Sigmoid colon (tissue), 7 donors: Measurements from ENCODE around the gene COL8A1. TPM values are rescaled to one million over a fixed set of nuclear protein-coding genes. Genes with fewer than 3 reads are reported as not detected.

Experiments used
- DNase-seq: peaks from one replicate; pipeline ENCODE4 v3.0.0-alpha.2; 2019
- H3K27ac ChIP-seq, 4 donors: fragments of 200-600 bp; sonication (generic); one replicate each; pipeline ENCODE4 v1.5.1; 2016 to 2019; ENCODE audit warnings: mild to moderate bottlenecking in 1 of 4
- H3K27me3 ChIP-seq, 3 donors: fragments of 200-600 bp; sonication (generic); one replicate each; pipeline ENCODE4 v1.5.1; 2019; ENCODE audit warnings: mild to moderate bottlenecking in 1 of 3
- H3K36me3 ChIP-seq, 4 donors: fragments of 200-600 bp; sonication (generic); one replicate each; pipeline ENCODE4 v1.5.1; 2016 to 2019
- H3K4me1 ChIP-seq, 4 donors: fragments of 200-600 bp; sonication (generic); one replicate each; pipeline ENCODE4 v1.5.1; 2017 to 2019
- H3K4me3 ChIP-seq, 4 donors: fragments of 200-600 bp; sonication (generic); one replicate each; pipeline ENCODE4 v1.5.1; 2017 to 2019; ENCODE audit warnings: mild to moderate bottlenecking in 2 of 4, moderate library complexity in 1 of 4
- H3K9me3 ChIP-seq, 4 donors: fragments of 200-600 bp in 3 of 4; sonication (generic) in 3 of 4; one replicate each; pipeline versions ENCODE4 v1.5.1 to v1.6.1; 2013 to 2019
- EP300 ChIP-seq, 4 donors: sonication (generic); formaldehyde crosslinking; IDR thresholded peaks; one replicate each; pipeline ENCODE4 v1.6.1; 2017; ENCODE audit warnings: antibody characterized with exemption in 4 of 4
- POLR2A ChIP-seq, 2 donors: fragments of 450-650 bp; IDR thresholded peaks; one replicate each; pipeline ENCODE4 v1.6.1; 2016; ENCODE audit warnings: antibody characterized with exemption in 2 of 2, mild to moderate bottlenecking in 2 of 2, moderate library complexity in 2 of 2
- POLR2AphosphoS5 ChIP-seq, 4 donors: sonication (generic); formaldehyde crosslinking; IDR thresholded peaks; one replicate each; pipeline ENCODE4 v1.6.1; 2017; ENCODE audit warnings: antibody characterized with exemption in 4 of 4
- WGBS, 2 donors: extraction: QIAGEN DNeasy Blood & Tissue Kit; methylation state at CpG; one replicate each; pipeline ENCODE4 v1.1.7; 2013; 5-methylcytosine and 5-hydroxymethylcytosine counted together
- intact Hi-C: fragments of 100-400 bp; cut with DNase I; formaldehyde crosslinking; loops from one replicate; pipeline ENCODE4 v1.15.1; 2023
- polyA plus RNA-seq, 3 donors: library from polyadenylated mRNA; stranded (reverse); fragments of 200-250 nt; gene quantifications; one replicate each; pipeline ENCODE4 v1.2.3, GENCODE V29; 2013
- total RNA-seq, 4 donors: library from RNA; depleted of rRNA; stranded (reverse); fragments of >200 nt; gene quantifications; one replicate each; pipeline ENCODE4 v1.1.0, GENCODE V29; 2016
- TF ChIP-seq, protein P1 (sequence below), 4 experiments: fragments of 450-650 bp in 3 of 4; fragments of 200-600 bp in 1 of 4; IDR thresholded peaks; one replicate each; pipeline ENCODE4 v1.5.1; 2016 to 2019; ENCODE audit warnings: antibody characterized with exemption in 4 of 4, mild to moderate bottlenecking in 3 of 4, moderate library complexity in 2 of 4
- donor health status: healthy with polysubstance abuse.
- donor health status: Bipolar disorder and iron deficiency.
- donor health status: healthy.

Gene COL8A1
- total and polyA plus RNA-seq, 7 donors: 0.23 to 39.6 (median 15.3) TPM

DNA sequence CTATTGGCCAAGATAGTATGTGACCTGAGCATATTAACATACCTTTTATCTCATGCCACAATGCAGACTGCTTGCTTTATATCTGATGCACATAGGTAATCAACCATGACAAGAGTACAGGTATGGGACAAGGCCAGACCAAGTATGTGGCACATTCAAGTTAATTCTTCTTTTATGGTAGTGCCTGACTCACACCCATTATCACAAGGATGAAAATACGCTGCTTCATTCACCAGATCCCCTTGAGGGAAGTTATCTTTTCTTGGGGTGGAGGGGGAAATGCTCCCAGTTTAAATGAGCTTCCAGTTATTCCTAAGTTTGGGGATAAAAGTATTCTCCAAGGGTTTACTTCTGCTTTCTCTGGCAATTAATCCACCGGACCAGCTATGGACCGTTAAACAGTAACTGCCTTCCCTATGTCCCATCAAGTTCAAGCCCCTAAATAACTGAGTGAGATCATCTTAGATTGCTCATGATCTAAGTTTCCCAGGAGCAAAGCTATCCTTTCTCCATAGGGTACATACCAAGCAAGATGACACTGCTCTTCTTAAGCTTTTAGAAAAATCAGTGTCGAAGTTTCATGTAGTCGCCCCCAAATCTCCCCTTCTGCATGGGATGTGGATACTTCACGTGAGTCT lies 1.9 kb downstream of the COL8A1 start:
- no peaks in the 10 kb centered on the region for H3K9me3 ChIP-seq
- peaks cover 0 to 25% (median 15%) of the 10 kb centered on the region in 4 donors for H3K4me1 ChIP-seq
- no peak for TF ChIP-seq POLR2AphosphoS5 (IDR thresholded peaks at IDR 0.05)
- TF ChIP-seq, protein P1, sequence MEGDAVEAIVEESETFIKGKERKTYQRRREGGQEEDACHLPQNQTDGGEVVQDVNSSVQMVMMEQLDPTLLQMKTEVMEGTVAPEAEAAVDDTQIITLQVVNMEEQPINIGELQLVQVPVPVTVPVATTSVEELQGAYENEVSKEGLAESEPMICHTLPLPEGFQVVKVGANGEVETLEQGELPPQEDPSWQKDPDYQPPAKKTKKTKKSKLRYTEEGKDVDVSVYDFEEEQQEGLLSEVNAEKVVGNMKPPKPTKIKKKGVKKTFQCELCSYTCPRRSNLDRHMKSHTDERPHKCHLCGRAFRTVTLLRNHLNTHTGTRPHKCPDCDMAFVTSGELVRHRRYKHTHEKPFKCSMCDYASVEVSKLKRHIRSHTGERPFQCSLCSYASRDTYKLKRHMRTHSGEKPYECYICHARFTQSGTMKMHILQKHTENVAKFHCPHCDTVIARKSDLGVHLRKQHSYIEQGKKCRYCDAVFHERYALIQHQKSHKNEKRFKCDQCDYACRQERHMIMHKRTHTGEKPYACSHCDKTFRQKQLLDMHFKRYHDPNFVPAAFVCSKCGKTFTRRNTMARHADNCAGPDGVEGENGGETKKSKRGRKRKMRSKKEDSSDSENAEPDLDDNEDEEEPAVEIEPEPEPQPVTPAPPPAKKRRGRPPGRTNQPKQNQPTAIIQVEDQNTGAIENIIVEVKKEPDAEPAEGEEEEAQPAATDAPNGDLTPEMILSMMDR (IDR thresholded peaks at IDR 0.05): no peak
- TF ChIP-seq EP300 (IDR thresholded peaks at IDR 0.05): no peak
- TF ChIP-seq POLR2A (IDR thresholded peaks at IDR 0.05): no peak
- intact Hi-C loops: loop anchor here (5.0 kb wide), 1 partner anchor 37 kb away; no protein-coding TSS in a partner anchor
- H3K27ac ChIP-seq: peak overlapping the region in 3 of 4 donors; percentile 56 to 91 (median 87)
- 85 to 89% methylated on average over 6 of the region's 6 CpGs for WGBS, 2 donors
- peak overlapping the region in 1 of 4 donors; percentile 67 for H3K4me3 ChIP-seq
- no peaks in the 10 kb centered on the region for H3K36me3 ChIP-seq
- H3K27me3 ChIP-seq: no peaks in the 10 kb centered on the region
- DNase-seq: no peak

DNA sequence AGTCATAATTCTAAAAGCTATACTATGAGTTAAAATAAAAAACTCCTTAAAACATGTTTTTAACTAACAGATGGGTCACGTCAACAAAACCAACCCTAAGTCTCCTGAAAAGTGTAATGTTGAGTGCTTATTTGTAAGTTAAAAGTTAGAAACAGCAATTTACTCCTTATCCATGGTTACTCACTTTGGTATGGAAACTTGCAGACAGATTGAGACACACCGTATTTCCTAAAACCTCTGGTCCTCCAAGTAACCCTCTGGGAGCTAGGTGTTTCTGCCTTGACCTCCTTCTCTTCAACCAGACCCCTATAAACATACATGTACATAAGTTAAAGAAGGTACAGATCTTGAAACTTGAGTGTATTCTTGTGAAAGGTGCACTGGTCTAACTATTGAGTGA lies 3.1 kb downstream of the COL8A1 start:
- WGBS, 2 donors: 75 to 77% methylated on average over 2 of the region's 2 CpGs
- no peaks in the 10 kb centered on the region for H3K27me3 ChIP-seq
- DNase-seq: no peak
- H3K4me3 ChIP-seq: no peak overlapping the region
- TF ChIP-seq EP300 (IDR thresholded peaks at IDR 0.05) (no peak), POLR2A (IDR thresholded peaks at IDR 0.05) (no peak)
- TF ChIP-seq, protein P1 (IDR thresholded peaks at IDR 0.05): no peak
- H3K4me1 ChIP-seq: peaks cover 0 to 35% (median 24%) of the 10 kb centered on the region in 4 donors
- peak overlapping the region in 3 of 4 donors; percentile 56 to 91 (median 87) for H3K27ac ChIP-seq
- no peaks in the 10 kb centered on the region for H3K36me3 ChIP-seq
- intact Hi-C loops: loop anchor here (5.0 kb wide), 1 partner anchor 36 kb away; no protein-coding TSS in a partner anchor
- no peaks in the 10 kb centered on the region for H3K9me3 ChIP-seq

DNA sequence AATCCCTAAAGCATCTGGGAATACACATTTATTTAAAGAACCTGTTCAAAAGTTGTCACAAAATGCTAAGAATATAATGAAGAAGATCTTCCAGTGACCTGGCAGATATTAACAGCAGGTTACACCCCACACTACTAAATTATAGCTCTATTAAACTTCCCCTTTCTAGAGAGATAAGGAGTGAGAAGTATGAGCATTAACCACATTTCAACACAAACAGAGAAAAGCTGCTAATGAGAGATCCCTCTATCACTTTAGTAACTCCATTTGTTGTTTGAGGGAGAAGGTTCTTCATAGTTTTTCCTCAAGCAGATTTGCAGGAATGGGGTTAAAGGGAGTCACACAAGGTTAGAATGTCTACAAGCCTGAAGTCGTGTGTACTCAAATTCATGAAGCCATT lies 3.6 kb downstream of the COL8A1 start:
- intact Hi-C loops: loop anchor here (5.0 kb wide), 1 partner anchor 35 kb away; no protein-coding TSS in a partner anchor
- Histone ChIP-seq H3K36me3 (no peaks in the 10 kb centered on the region), H3K4me1 (peaks cover 0 to 35% (median 24%) of the 10 kb centered on the region in 4 donors), H3K27ac (peak overlapping the region in 3 of 4 donors; percentile 56 to 91 (median 87)), H3K4me3 (no peak overlapping the region), H3K9me3 (no peaks in the 10 kb centered on the region), H3K27me3 (no peaks in the 10 kb centered on the region)
- DNase-seq: no peak
- TF ChIP-seq POLR2AphosphoS5 (IDR thresholded peaks at IDR 0.05) (no peak), EP300 (IDR thresholded peaks at IDR 0.05) (no peak), POLR2A (IDR thresholded peaks at IDR 0.05) (no peak)
- TF ChIP-seq, protein P1 (IDR thresholded peaks at IDR 0.05): no peak
- WGBS, 2 donors: 59% methylated on average over 1 of the region's 1 CpG

DNA sequence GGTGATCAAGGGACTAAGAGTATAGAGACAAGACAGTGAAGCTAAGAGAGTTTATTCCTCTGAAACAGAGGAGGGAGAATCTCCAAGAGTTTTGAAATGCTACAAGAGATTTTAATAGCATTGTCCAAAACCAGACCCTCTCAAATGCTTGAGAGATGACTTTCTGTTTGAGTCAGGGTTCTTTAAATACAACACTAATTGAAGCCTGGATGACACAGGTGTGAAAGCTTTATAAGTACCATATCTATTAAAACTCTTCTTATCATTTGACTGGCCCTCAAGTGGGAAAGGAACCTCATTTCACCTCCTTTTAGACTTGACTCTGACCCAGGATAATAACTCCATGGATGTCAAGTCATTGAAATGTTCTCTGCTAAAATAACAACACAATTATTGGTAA lies 5.6 kb downstream of the COL8A1 start:
- Histone ChIP-seq H3K4me1 (peaks cover 0 to 52% (median 41%) of the 10 kb centered on the region in 4 donors), H3K9me3 (no peaks in the 10 kb centered on the region), H3K36me3 (no peaks in the 10 kb centered on the region), H3K4me3 (no peak overlapping the region), H3K27me3 (no peaks in the 10 kb centered on the region), H3K27ac (peak overlapping the region in 3 of 4 donors; percentile 81 to 91 (median 87))
- intact Hi-C loops: loop anchor here (5.0 kb wide), 1 partner anchor 33 kb away; no protein-coding TSS in a partner anchor
- TF ChIP-seq EP300 (IDR thresholded peaks at IDR 0.05) (no peak), POLR2A (IDR thresholded peaks at IDR 0.05) (no peak), POLR2AphosphoS5 (IDR thresholded peaks at IDR 0.05) (no peak)
- TF ChIP-seq, protein P1 (IDR thresholded peaks at IDR 0.05): no peak
- no peak for DNase-seq
